HL-60 (cell line): ENCODE data around the gene ANKFN1.

ENCODE experiments used
- DNase-seq, 2 experiments: peaks; one replicate each; pipeline ENCODE4 v3.0.0-alpha.2; 2010 to 2020; ENCODE audit warnings: low read depth in 1 of 2, low spot score in 1 of 2
- H3K27ac ChIP-seq: fragments of 250-450 bp; sonication (Bioruptor Pico); replicated peaks from 2 replicates; pipeline ENCODE4 v1.5.1; 2020; ENCODE audit warnings: mild to moderate bottlenecking, moderate library complexity
- H3K27me3 ChIP-seq: fragments of 250-450 bp; sonication (Bioruptor Pico); 2 replicates; pipeline ENCODE4 v1.5.1; 2021; ENCODE audit warnings: mild to moderate bottlenecking, moderate library complexity; ENCODE audit not compliant: insufficient read depth, poor library complexity, severe bottlenecking
- H3K4me3 ChIP-seq: replicated peaks from 2 replicates; pipeline ENCODE4 v1.5.1; 2011; ENCODE audit warnings: mild to moderate bottlenecking, control low read depth, low read length; ENCODE audit not compliant: insufficient read depth
- CTCF ChIP-seq: IDR thresholded peaks from one replicate; pipeline ENCODE4 v1.5.1; 2011; ENCODE audit warnings: low read length, control low read depth, inconsistent platforms; ENCODE audit not compliant: insufficient read depth
- GABPA ChIP-seq: IDR thresholded peaks from 2 replicates; pipeline ENCODE4 v1.6.1; 2012; ENCODE audit warnings: low read depth
- POLR2AphosphoS5 ChIP-seq: IDR thresholded peaks from 2 replicates; pipeline ENCODE4 v1.6.1; 2012; ENCODE audit warnings: low read depth
- REST ChIP-seq: IDR thresholded peaks from 2 replicates; pipeline ENCODE4 v1.6.1; 2012; ENCODE audit warnings: low read depth; ENCODE audit not compliant: insufficient replicate concordance
- SPI1 ChIP-seq: IDR thresholded peaks from 2 replicates; pipeline ENCODE4 v1.6.1; 2012; ENCODE audit warnings: low read depth, mild to moderate bottlenecking, borderline replicate concordance

The ANKFN1 gene

GRCh38 chr17:56130631-56131030 is 22.6 kb upstream of the ANKFN1 start:
- no peak for DNase-seq
- TF ChIP-seq CTCF (no peak), SPI1 (no peak), REST (no peak), POLR2AphosphoS5 (no peak), GABPA (no peak)
- no peak overlapping the region for H3K4me3 ChIP-seq
- H3K27me3 ChIP-seq, result no peaks in the 10 kb centered on the region
- no peak overlapping the region for H3K27ac ChIP-seq

- no peak overlapping the region for H3K27ac ChIP-seq
- H3K27me3 ChIP-seq, result no peaks in the 10 kb centered on the region
- no peak for DNase-seq
- no peak overlapping the region for H3K4me3 ChIP-seq
- TF ChIP-seq CTCF (no peak), GABPA (no peak), POLR2AphosphoS5 (no peak), REST (no peak), SPI1 (no peak)
Observed at GRCh38 chr17:56131431-56131830, 21.8 kb upstream of the ANKFN1 start.

GRCh38 chr17:56136301-56136700 is 17.0 kb upstream of the ANKFN1 start:
- TF ChIP-seq CTCF (no peak), REST (no peak), GABPA (no peak), POLR2AphosphoS5 (no peak)
- Histone ChIP-seq H3K4me3 (no peak overlapping the region), H3K27me3 (no peaks in the 10 kb centered on the region), H3K27ac (no peak overlapping the region)
- DNase-seq, result no peak
